B cell (primary cell): ENCODE data around the gene CD109. TPM values are rescaled to one million over a fixed set of nuclear protein-coding genes. Genes with fewer than 3 reads are reported as not detected.

ENCODE experiments used
- ATAC-seq: fragments of 200-7000 bp; cut with Tn5 transposase; one replicate; pipeline ENCODE4 v1.10.0; 2021; ENCODE audit warnings: low read depth, mild to moderate bottlenecking, moderate number of reproducible peaks, moderate library complexity
- CTCF ChIA-PET: fragments of 350-600 bp; sonication (Branson Sonifier 250); formaldehyde crosslinking; loops from one replicate; lab custom pipeline; 2021; ENCODE audit warnings: antibody characterized with exemption, inconsistent platforms; lab: Charles Lee
- POLR2A ChIA-PET: fragments of 350-600 bp; sonication (Branson Sonifier 250); formaldehyde crosslinking; loops from one replicate; lab custom pipeline; 2021; ENCODE audit warnings: antibody characterized with exemption; lab: Charles Lee
- DNase-seq: peaks from one replicate; pipeline ENCODE4 v3.0.0; 2013
- H2AFZ ChIP-seq: 2 replicates; pipeline ENCODE4 v1.6.1; 2012; ENCODE audit warnings: mild to moderate bottlenecking, low read depth, low read length; ENCODE audit not compliant: insufficient read depth, poor library complexity, severe bottlenecking
- H3K27ac ChIP-seq, 2 donors: 1 replicate in 1 of 2; 2 replicates in 1 of 2; pipeline ENCODE4 v1.5.1; 2012 to 2013; ENCODE audit warnings: low read length in 2 of 2, mild to moderate bottlenecking in 2 of 2, moderate library complexity in 1 of 2
- H3K27me3 ChIP-seq, 4 experiments: fragments of 200-600 bp in 1 of 4; sonication (generic) in 1 of 4; replicated peaks in 1 of 4; 1 replicate in 2 of 4; 2 replicates in 2 of 4; pipeline versions ENCODE4 v1.6.1 to v1.7.0; 2013 to 2016; ENCODE audit warnings: low read length in 3 of 4, mild to moderate bottlenecking in 2 of 4, mixed read lengths in 1 of 4, moderate library complexity in 1 of 4; ENCODE audit not compliant: insufficient read depth in 4 of 4, control insufficient read depth in 3 of 4; ENCODE audit errors: control extremely low read depth in 1 of 4
- H3K36me3 ChIP-seq, 2 experiments: replicated peaks in 1 of 2; 1 replicate in 1 of 2; 2 replicates in 1 of 2; pipeline versions ENCODE4 v1.6.1 to v1.7.1; 2013; ENCODE audit warnings: low read length in 1 of 2; ENCODE audit not compliant: insufficient read depth in 2 of 2, control insufficient read depth in 1 of 2; ENCODE audit errors: control extremely low read depth in 1 of 2, extremely low read depth in 1 of 2
- H3K4me1 ChIP-seq, 2 donors: fragments of 200-600 bp in 1 of 2; sonication (generic) in 1 of 2; 1 replicate in 1 of 2; 2 replicates in 1 of 2; pipeline versions ENCODE4 v1.5.1 to v1.6.1; 2013 to 2017; ENCODE audit warnings: low read length in 2 of 2; ENCODE audit not compliant: control insufficient read depth in 2 of 2, insufficient read depth in 2 of 2
- H3K4me2 ChIP-seq: replicated peaks from 2 replicates; pipeline ENCODE3; 2012; ENCODE audit warnings: mild to moderate bottlenecking, low read depth, low read length; ENCODE audit not compliant: poor library complexity, severe bottlenecking
- H3K4me3 ChIP-seq, 5 experiments: fragments of 200-600 bp in 1 of 5; sonication (generic) in 1 of 5; 1 replicate in 3 of 5; 2 replicates in 2 of 5; pipeline versions ENCODE4 v1.5.1 to v1.7.0; 2011 to 2016; ENCODE audit warnings: low read length in 4 of 5, mild to moderate bottlenecking in 4 of 5, low read depth in 2 of 5, control low read depth in 1 of 5, moderate library complexity in 1 of 5; ENCODE audit not compliant: insufficient read depth in 1 of 5; ENCODE audit errors: control extremely low read depth in 1 of 5, extremely low read depth in 1 of 5
- H3K79me2 ChIP-seq: fragments of 200-600 bp; sonication (generic); one replicate; pipeline ENCODE4 v1.6.0; 2016; ENCODE audit warnings: low read length; ENCODE audit not compliant: control insufficient read depth, insufficient read depth
- H3K9ac ChIP-seq: fragments of 200-600 bp; sonication (generic); 2 replicates; pipeline ENCODE4 v1.6.1; 2017; ENCODE audit warnings: mild to moderate bottlenecking, low read length, moderate library complexity
- H3K9me3 ChIP-seq, 3 donors: one replicate each; pipeline versions ENCODE4 v1.6.1 to v1.7.1; 2013; ENCODE audit warnings: low read length in 2 of 3; ENCODE audit not compliant: control insufficient read depth in 2 of 3, insufficient read depth in 1 of 3; ENCODE audit errors: control extremely low read depth in 1 of 3
- H4K20me1 ChIP-seq: 2 replicates; pipeline ENCODE4 v1.6.0; 2012; ENCODE audit warnings: mild to moderate bottlenecking, low read length; ENCODE audit not compliant: insufficient read depth, control insufficient read depth, poor library complexity, severe bottlenecking
- H3K27ac Mint-ChIP-seq: one replicate; pipeline ENCODE4 v1.8.0; 2021; ENCODE audit warnings: mixed read lengths
- H3K27me3 Mint-ChIP-seq: one replicate; pipeline ENCODE4 v1.8.0; 2021; ENCODE audit warnings: mixed read lengths
- H3K4me1 Mint-ChIP-seq: one replicate; pipeline ENCODE4 v1.8.0; 2021; ENCODE audit warnings: mixed read lengths
- H3K4me3 Mint-ChIP-seq: one replicate; pipeline ENCODE4 v1.8.0; 2021; ENCODE audit warnings: mixed read lengths
- H3K9me3 Mint-ChIP-seq: one replicate; pipeline ENCODE4 v1.8.0; 2022; ENCODE audit warnings: mixed read lengths; ENCODE audit not compliant: insufficient read depth
- EZH2 ChIP-seq: IDR thresholded peaks from 2 replicates; pipeline ENCODE4 v1.6.1; 2012; ENCODE audit warnings: borderline replicate concordance, low read depth, mild to moderate bottlenecking, moderate library complexity, low read length; ENCODE audit not compliant: insufficient read depth, poor library complexity, severe bottlenecking
- WGBS: methylation state at CpG from one replicate; pipeline ENCODE4 v1.1.5; 2013; ENCODE audit warnings: missing lambda C conversion rate; ENCODE audit not compliant: insufficient coverage; 5-methylcytosine and 5-hydroxymethylcytosine counted together
- intact Hi-C: fragments of 100-400 bp; cut with micrococcal nuclease; formaldehyde crosslinking; loops from one replicate; pipeline ENCODE4 v1.10.0; 2022
- polyA plus RNA-seq: library from polyadenylated mRNA; depleted of rRNA; stranded (reverse); fragments of >200 nt; gene quantifications from 2 replicates; pipeline ENCODE4 v1.2.3, GENCODE V29; 2012
- total RNA-seq, 2 donors: library from RNA; stranded (reverse); fragments of 120-200 nt in 1 of 2; gene quantifications; 1 replicate in 1 of 2; 2 replicates in 1 of 2; pipeline versions ENCODE4 v1.2.3 to v1.2.4, GENCODE V29; 2013 to 2022
- TF ChIP-seq, protein P1 (sequence below): fragments of 200-600 bp; IDR thresholded peaks from one replicate; pipeline ENCODE4 v1.8.0; 2022; ENCODE audit warnings: antibody characterized with exemption, mild to moderate bottlenecking

The CD109 gene
- total and polyA plus RNA-seq, 2 donors (not counting 1 experiment from before 2014, with no cell fraction given) = 0.15 TPM; not detected in 1

DNA sequence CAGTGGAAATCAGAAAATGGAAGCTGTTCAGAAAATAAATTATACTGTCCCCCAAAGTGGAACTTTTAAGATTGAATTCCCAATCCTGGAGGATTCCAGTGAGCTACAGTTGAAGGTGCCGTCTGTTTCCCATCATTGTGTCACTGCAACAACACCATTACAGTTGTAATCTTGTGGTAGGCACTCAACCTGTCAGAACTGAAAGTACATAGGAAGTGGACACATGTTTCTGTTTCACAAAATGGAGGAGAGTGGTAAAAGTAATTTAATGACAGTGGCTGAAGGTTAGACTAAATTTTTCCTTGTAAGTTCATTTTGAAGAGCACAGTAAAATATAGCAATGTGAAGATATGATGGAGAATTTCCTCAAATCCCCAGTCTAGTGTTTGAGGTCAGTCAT lies 70.0 kb downstream of the CD109 start:
- CTCF ChIA-PET = no interaction called here
- DNase-seq (no peak), ATAC-seq (no peak)
- POLR2A ChIA-PET = no interaction called here
- no peak overlapping the region for H3K9ac ChIP-seq
- H3K27me3 ChIP-seq = no peaks in the 10 kb centered on the region
- H3K27me3 Mint-ChIP-seq = no peaks in the 10 kb centered on the region
- H3K36me3 ChIP-seq = no peaks in the 10 kb centered on the region
- no peaks in the 10 kb centered on the region for H3K4me1 Mint-ChIP-seq
- H3K4me1 ChIP-seq = no peaks in the 10 kb centered on the region
- no peaks in the 10 kb centered on the region for H3K79me2 ChIP-seq
- no peak overlapping the region for H3K27ac Mint-ChIP-seq
- H2AFZ ChIP-seq = peak overlapping the region; percentile 35
- no peaks in the 10 kb centered on the region for H4K20me1 ChIP-seq
- no peak overlapping the region for H3K4me3 ChIP-seq
- TF ChIP-seq, protein P1, sequence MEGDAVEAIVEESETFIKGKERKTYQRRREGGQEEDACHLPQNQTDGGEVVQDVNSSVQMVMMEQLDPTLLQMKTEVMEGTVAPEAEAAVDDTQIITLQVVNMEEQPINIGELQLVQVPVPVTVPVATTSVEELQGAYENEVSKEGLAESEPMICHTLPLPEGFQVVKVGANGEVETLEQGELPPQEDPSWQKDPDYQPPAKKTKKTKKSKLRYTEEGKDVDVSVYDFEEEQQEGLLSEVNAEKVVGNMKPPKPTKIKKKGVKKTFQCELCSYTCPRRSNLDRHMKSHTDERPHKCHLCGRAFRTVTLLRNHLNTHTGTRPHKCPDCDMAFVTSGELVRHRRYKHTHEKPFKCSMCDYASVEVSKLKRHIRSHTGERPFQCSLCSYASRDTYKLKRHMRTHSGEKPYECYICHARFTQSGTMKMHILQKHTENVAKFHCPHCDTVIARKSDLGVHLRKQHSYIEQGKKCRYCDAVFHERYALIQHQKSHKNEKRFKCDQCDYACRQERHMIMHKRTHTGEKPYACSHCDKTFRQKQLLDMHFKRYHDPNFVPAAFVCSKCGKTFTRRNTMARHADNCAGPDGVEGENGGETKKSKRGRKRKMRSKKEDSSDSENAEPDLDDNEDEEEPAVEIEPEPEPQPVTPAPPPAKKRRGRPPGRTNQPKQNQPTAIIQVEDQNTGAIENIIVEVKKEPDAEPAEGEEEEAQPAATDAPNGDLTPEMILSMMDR = no peak
- TF ChIP-seq EZH2 = no peak
- intact Hi-C loops = no loop called here
- H3K4me3 Mint-ChIP-seq = no peak overlapping the region
- H3K9me3 ChIP-seq = no peaks in the 10 kb centered on the region
- H3K27ac ChIP-seq = no peak overlapping the region
- no peak overlapping the region for H3K4me2 ChIP-seq
- H3K9me3 Mint-ChIP-seq = no peaks in the 10 kb centered on the region
- no CpG with 5 or more reads among the region's 1 CpG for WGBS

DNA sequence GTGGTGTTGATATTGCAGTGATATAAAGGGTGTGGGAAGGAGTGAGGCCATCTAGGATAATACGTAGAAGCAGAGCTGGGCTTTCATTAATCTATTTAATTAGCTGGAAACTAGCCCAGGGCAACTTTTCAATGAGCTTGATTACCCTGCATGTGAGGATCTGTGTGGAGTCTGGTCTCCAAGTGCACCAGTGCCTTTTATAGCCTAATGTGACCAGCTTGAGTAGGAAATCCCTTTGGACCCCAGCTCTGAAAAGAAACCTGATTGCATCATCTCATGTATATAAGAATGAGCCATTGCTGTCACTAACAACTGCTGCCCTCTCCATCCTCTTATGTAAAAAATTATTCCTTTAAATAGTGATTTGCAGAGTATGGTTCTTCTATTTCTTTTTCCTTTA lies 72.6 kb downstream of the CD109 start:
- Histone ChIP-seq H3K9me3 (no peaks in the 10 kb centered on the region), H3K27ac (no peak overlapping the region), H4K20me1 (no peaks in the 10 kb centered on the region), H3K4me3 (no peak overlapping the region), H3K4me2 (no peak overlapping the region), H2AFZ (no peak overlapping the region), H3K4me1 (no peaks in the 10 kb centered on the region), H3K36me3 (no peaks in the 10 kb centered on the region), H3K9ac (no peak overlapping the region), H3K27me3 (no peaks in the 10 kb centered on the region), H3K79me2 (no peaks in the 10 kb centered on the region)
- Mint-ChIP-seq H3K4me1 (no peaks in the 10 kb centered on the region), H3K27ac (no peak overlapping the region), H3K4me3 (no peak overlapping the region), H3K9me3 (no peaks in the 10 kb centered on the region), H3K27me3 (no peaks in the 10 kb centered on the region)
- DNase-seq (no peak), ATAC-seq (no peak)
- intact Hi-C loops = no loop called here
- 100% methylated on average over 1 of the region's 1 CpG for WGBS
- ChIA-PET CTCF (no interaction called here), POLR2A (no interaction called here)
- TF ChIP-seq, protein P1 = no peak
- TF ChIP-seq EZH2 = no peak
